ENCODE measurements around the gene USP53.
A peak's percentile ranks its signal among the peaks of the same experiment; 100 is the strongest.
"Not testable (repeated sequence)": the region's sequence is repeated elsewhere in the genome, so short reads cannot be mapped to it uniquely, and the experiment has no call there.

USP53 gene

GRCh38 chr4:119255223-119255622 lies 42.7 kb downstream of the USP53 start:
- not testable (repeated sequence) for H2BK120ac ChIP-seq (ENCODE audit: low read depth, low read length); H3K23ac ChIP-seq (ENCODE audit: low read length in 2 of 2); H3K4me1 ChIP-seq (ENCODE audit: control insufficient read depth, insufficient read depth, low read depth, low read length); H3K18ac ChIP-seq (ENCODE audit: low read depth in 1 of 2, low read length in 2 of 2); H3K27ac ChIP-seq (ENCODE audit: low read length, poor library complexity, severe bottlenecking); H3K9me3 ChIP-seq (ENCODE audit: control insufficient read depth, low read length); H4K91ac ChIP-seq (ENCODE audit: low read length); H3K79me1 ChIP-seq (replicated peaks; ENCODE audit: low read length, poor library complexity, severe bottlenecking); H4K8ac ChIP-seq (ENCODE audit: low read length); H3K14ac ChIP-seq (ENCODE audit: low read length in 2 of 2); H2BK5ac ChIP-seq (ENCODE audit: low read depth, low read length, poor library complexity, severe bottlenecking); H2BK12ac ChIP-seq (ENCODE audit: low read length in 2 of 2); DNase-seq; H3K4me2 ChIP-seq (ENCODE audit: low read length, poor library complexity, severe bottlenecking); H3K9ac ChIP-seq (ENCODE audit: low read length); H2AK5ac ChIP-seq (ENCODE audit: low read length, severe bottlenecking); H3K4me3 ChIP-seq (ENCODE audit: insufficient read depth in 1 of 2, low read depth in 1 of 2, low read length in 2 of 2); H3K27me3 ChIP-seq (ENCODE audit: control insufficient read depth in 1 of 2, insufficient read depth in 1 of 2, low read length in 2 of 2); H2AFZ ChIP-seq (ENCODE audit: low read depth, low read length); H3K4ac ChIP-seq (ENCODE audit: low read depth in 1 of 2, low read length in 2 of 2); H2BK15ac ChIP-seq (ENCODE audit: low read depth, poor library complexity, severe bottlenecking)
- peaks cover 13 to 93% of the 10 kb centered on the region in 2 experiments for H3K36me3 ChIP-seq (ENCODE audit: control insufficient read depth in 1 of 2, insufficient read depth in 2 of 2, low read depth in 1 of 2, low read length in 2 of 2)
- 96% methylated on average over 10 of the region's 10 CpGs for WGBS

GRCh38 chr4:119260528-119260927 lies 48.0 kb downstream of the USP53 start:
- DNase-seq, result no peak
- Histone ChIP-seq H2BK15ac (ENCODE audit: low read depth, poor library complexity, severe bottlenecking) (no peak overlapping the region), H2BK5ac (ENCODE audit: low read depth, low read length, poor library complexity, severe bottlenecking) (no peak overlapping the region), H3K27ac (ENCODE audit: low read length, poor library complexity, severe bottlenecking) (no peak overlapping the region), H2BK12ac (ENCODE audit: low read length in 2 of 2) (no peak overlapping the region), H2AFZ (ENCODE audit: low read depth, low read length) (no peak overlapping the region), H3K36me3 (ENCODE audit: control insufficient read depth in 1 of 2, insufficient read depth in 2 of 2, low read depth in 1 of 2, low read length in 2 of 2) (peaks cover 4 to 100% of the 10 kb centered on the region in 2 experiments), H3K18ac (ENCODE audit: low read depth in 1 of 2, low read length in 2 of 2) (no peak overlapping the region), H2AK5ac (ENCODE audit: low read length, severe bottlenecking) (no peak overlapping the region), H3K9me3 (ENCODE audit: control insufficient read depth, low read length) (no peaks in the 10 kb centered on the region), H3K4ac (ENCODE audit: low read depth in 1 of 2, low read length in 2 of 2) (no peak overlapping the region), H3K4me2 (ENCODE audit: low read length, poor library complexity, severe bottlenecking) (no peak overlapping the region), H3K4me3 (ENCODE audit: insufficient read depth in 1 of 2, low read depth in 1 of 2, low read length in 2 of 2) (no peak overlapping the region), H3K9ac (ENCODE audit: low read length) (no peak overlapping the region), H3K14ac (ENCODE audit: low read length in 2 of 2) (no peak overlapping the region), H2BK120ac (ENCODE audit: low read depth, low read length) (no peak overlapping the region), H4K91ac (ENCODE audit: low read length) (no peak overlapping the region), H4K8ac (ENCODE audit: low read length) (no peak overlapping the region), H3K27me3 (ENCODE audit: control insufficient read depth in 1 of 2, insufficient read depth in 1 of 2, low read length in 2 of 2) (no peaks in the 10 kb centered on the region), H3K23ac (ENCODE audit: low read length in 2 of 2) (no peak overlapping the region), H3K4me1 (ENCODE audit: control insufficient read depth, insufficient read depth, low read depth, low read length) (no peaks in the 10 kb centered on the region), H3K79me1 (replicated peaks; ENCODE audit: low read length, poor library complexity, severe bottlenecking) (peaks cover 1% of the 10 kb centered on the region)
- WGBS, result 96% methylated on average over 6 of the region's 6 CpGs

- no peak overlapping the region for H3K4ac ChIP-seq (ENCODE audit: low read depth in 1 of 2, low read length in 2 of 2)
- no peak overlapping the region for H3K18ac ChIP-seq (ENCODE audit: low read depth in 1 of 2, low read length in 2 of 2)
- no peaks in the 10 kb centered on the region for H3K4me1 ChIP-seq (ENCODE audit: control insufficient read depth, insufficient read depth, low read depth, low read length)
- H3K4me2 ChIP-seq (ENCODE audit: low read length, poor library complexity, severe bottlenecking), result no peak overlapping the region
- no peak overlapping the region for H4K8ac ChIP-seq (ENCODE audit: low read length)
- H2BK15ac ChIP-seq (ENCODE audit: low read depth, poor library complexity, severe bottlenecking), result no peak overlapping the region
- no peaks in the 10 kb centered on the region for H3K9me3 ChIP-seq (ENCODE audit: control insufficient read depth, low read length)
- H2AFZ ChIP-seq (ENCODE audit: low read depth, low read length), result no peak overlapping the region
- no peak overlapping the region for H4K91ac ChIP-seq (ENCODE audit: low read length)
- H2AK5ac ChIP-seq (ENCODE audit: low read length, severe bottlenecking), result no peak overlapping the region
- peaks cover 1% of the 10 kb centered on the region for H3K79me1 ChIP-seq (replicated peaks; ENCODE audit: low read length, poor library complexity, severe bottlenecking)
- H2BK120ac ChIP-seq (ENCODE audit: low read depth, low read length), result no peak overlapping the region
- H3K27me3 ChIP-seq (ENCODE audit: control insufficient read depth in 1 of 2, insufficient read depth in 1 of 2, low read length in 2 of 2), result no peaks in the 10 kb centered on the region
- H3K36me3 ChIP-seq (ENCODE audit: control insufficient read depth in 1 of 2, insufficient read depth in 2 of 2, low read depth in 1 of 2, low read length in 2 of 2), result peaks cover 3 to 100% of the 10 kb centered on the region in 2 experiments
- H2BK12ac ChIP-seq (ENCODE audit: low read length in 2 of 2), result no peak overlapping the region
- no CpG with 5 or more reads among the region's 1 CpG for WGBS
- H3K23ac ChIP-seq (ENCODE audit: low read length in 2 of 2), result no peak overlapping the region
- H3K9ac ChIP-seq (ENCODE audit: low read length), result peak overlapping the region; percentile 4
- no peak overlapping the region for H3K27ac ChIP-seq (ENCODE audit: low read length, poor library complexity, severe bottlenecking)
- no peak overlapping the region for H3K4me3 ChIP-seq (ENCODE audit: insufficient read depth in 1 of 2, low read depth in 1 of 2, low read length in 2 of 2)
- H2BK5ac ChIP-seq (ENCODE audit: low read depth, low read length, poor library complexity, severe bottlenecking), result no peak overlapping the region
- no peak for DNase-seq
- H3K14ac ChIP-seq (ENCODE audit: low read length in 2 of 2), result no peak overlapping the region
Observed at GRCh38 chr4:119261986-119262385, 49.5 kb downstream of the USP53 start.

GRCh38 chr4:119264743-119265142 lies 52.2 kb downstream of the USP53 start:
- H3K4me3 ChIP-seq (ENCODE audit: insufficient read depth in 1 of 2, low read depth in 1 of 2, low read length in 2 of 2), result no peak overlapping the region
- 89% methylated on average over 1 of the region's 1 CpG for WGBS
- H3K27me3 ChIP-seq (ENCODE audit: control insufficient read depth in 1 of 2, insufficient read depth in 1 of 2, low read length in 2 of 2), result no peaks in the 10 kb centered on the region
- H4K91ac ChIP-seq (ENCODE audit: low read length), result no peak overlapping the region
- no peak overlapping the region for H2BK5ac ChIP-seq (ENCODE audit: low read depth, low read length, poor library complexity, severe bottlenecking)
- H3K4me2 ChIP-seq (ENCODE audit: low read length, poor library complexity, severe bottlenecking), result no peak overlapping the region
- H2BK15ac ChIP-seq (ENCODE audit: low read depth, poor library complexity, severe bottlenecking), result no peak overlapping the region
- no peak overlapping the region for H3K27ac ChIP-seq (ENCODE audit: low read length, poor library complexity, severe bottlenecking)
- H2BK120ac ChIP-seq (ENCODE audit: low read depth, low read length), result no peak overlapping the region
- no peak overlapping the region for H3K23ac ChIP-seq (ENCODE audit: low read length in 2 of 2)
- H2AK5ac ChIP-seq (ENCODE audit: low read length, severe bottlenecking), result no peak overlapping the region
- no peak overlapping the region for H3K18ac ChIP-seq (ENCODE audit: low read depth in 1 of 2, low read length in 2 of 2)
- peaks cover 0 to 97% of the 10 kb centered on the region in 2 experiments for H3K36me3 ChIP-seq (ENCODE audit: control insufficient read depth in 1 of 2, insufficient read depth in 2 of 2, low read depth in 1 of 2, low read length in 2 of 2)
- no peaks in the 10 kb centered on the region for H3K4me1 ChIP-seq (ENCODE audit: control insufficient read depth, insufficient read depth, low read depth, low read length)
- H3K14ac ChIP-seq (ENCODE audit: low read length in 2 of 2), result no peak overlapping the region
- DNase-seq, result no peak
- no peak overlapping the region for H3K4ac ChIP-seq (ENCODE audit: low read depth in 1 of 2, low read length in 2 of 2)
- no peak overlapping the region for H4K8ac ChIP-seq (ENCODE audit: low read length)
- no peak overlapping the region for H3K9ac ChIP-seq (ENCODE audit: low read length)
- H3K9me3 ChIP-seq (ENCODE audit: control insufficient read depth, low read length), result no peaks in the 10 kb centered on the region
- no peak overlapping the region for H2AFZ ChIP-seq (ENCODE audit: low read depth, low read length)
- no peaks in the 10 kb centered on the region for H3K79me1 ChIP-seq (replicated peaks; ENCODE audit: low read length, poor library complexity, severe bottlenecking)
- no peak overlapping the region for H2BK12ac ChIP-seq (ENCODE audit: low read length in 2 of 2)

Measured in mesenchymal stem cell (in vitro differentiated cells and primary cell).